Epithelial cell of proximal tubule (primary cell): Measurements from ENCODE around the gene RCBTB2. TPM values are rescaled to one million over a fixed set of nuclear protein-coding genes. Genes with fewer than 3 reads are reported as not detected.

Experiments
- DNase-seq: peaks from one replicate; pipeline ENCODE4 v3.0.0-alpha.2; 2011; ENCODE audit warnings: low read depth
- H3K4me3 ChIP-seq: 2 replicates; pipeline ENCODE4 v1.5.1; 2011; ENCODE audit warnings: low read depth, mild to moderate bottlenecking, low read length
- total RNA-seq: library from RNA; depleted of rRNA; stranded (reverse); fragments of >200 nt; gene quantifications from 2 replicates; pipeline ENCODE4 v1.2.3, GENCODE V29; 2015
- TF ChIP-seq, protein P1 (sequence below): conservative IDR thresholded peaks from 2 replicates; pipeline ENCODE4 v1.5.1; 2012; ENCODE audit warnings: low read depth, mild to moderate bottlenecking, low read length

The RCBTB2 gene
- total RNA-seq, 1 donor from 2014 or later = 2.9 TPM

DNA sequence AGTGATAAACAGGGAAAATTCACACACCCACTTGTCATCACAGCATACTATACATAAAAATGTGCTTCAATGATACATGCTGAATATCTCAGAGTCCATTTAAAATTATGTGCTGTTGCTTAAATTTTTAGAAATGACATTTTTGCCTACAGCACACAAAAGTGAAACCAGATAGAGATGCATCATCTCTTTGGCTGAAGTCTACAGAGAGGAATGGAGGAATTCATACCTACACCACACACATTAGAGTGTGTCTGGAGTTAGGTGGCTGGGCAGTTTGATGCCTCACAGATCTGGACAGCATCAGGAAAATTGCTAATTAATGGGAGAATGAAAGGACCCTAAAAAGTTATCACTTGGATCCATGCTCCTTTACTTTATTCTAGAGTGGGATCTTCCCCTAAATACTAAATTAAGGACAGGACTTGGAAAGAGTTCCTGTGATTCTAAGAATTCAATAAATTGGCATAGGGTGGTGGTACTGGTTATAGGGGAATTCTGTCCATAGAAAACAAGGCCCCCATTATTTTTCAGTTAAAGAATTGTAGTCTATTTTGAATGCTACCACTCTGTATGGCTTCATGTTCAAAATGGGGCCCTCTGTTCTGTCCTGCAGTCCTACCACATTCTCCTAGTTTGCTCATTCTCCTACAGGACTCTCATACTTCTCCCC lies 41.3 kb downstream of the RCBTB2 start:
- DNase-seq = no peak
- TF ChIP-seq, protein P1, sequence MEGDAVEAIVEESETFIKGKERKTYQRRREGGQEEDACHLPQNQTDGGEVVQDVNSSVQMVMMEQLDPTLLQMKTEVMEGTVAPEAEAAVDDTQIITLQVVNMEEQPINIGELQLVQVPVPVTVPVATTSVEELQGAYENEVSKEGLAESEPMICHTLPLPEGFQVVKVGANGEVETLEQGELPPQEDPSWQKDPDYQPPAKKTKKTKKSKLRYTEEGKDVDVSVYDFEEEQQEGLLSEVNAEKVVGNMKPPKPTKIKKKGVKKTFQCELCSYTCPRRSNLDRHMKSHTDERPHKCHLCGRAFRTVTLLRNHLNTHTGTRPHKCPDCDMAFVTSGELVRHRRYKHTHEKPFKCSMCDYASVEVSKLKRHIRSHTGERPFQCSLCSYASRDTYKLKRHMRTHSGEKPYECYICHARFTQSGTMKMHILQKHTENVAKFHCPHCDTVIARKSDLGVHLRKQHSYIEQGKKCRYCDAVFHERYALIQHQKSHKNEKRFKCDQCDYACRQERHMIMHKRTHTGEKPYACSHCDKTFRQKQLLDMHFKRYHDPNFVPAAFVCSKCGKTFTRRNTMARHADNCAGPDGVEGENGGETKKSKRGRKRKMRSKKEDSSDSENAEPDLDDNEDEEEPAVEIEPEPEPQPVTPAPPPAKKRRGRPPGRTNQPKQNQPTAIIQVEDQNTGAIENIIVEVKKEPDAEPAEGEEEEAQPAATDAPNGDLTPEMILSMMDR = no peak
- no peak overlapping the region for H3K4me3 ChIP-seq

- DNase-seq = no peak
- TF ChIP-seq, protein P1 = no peak
- H3K4me3 ChIP-seq = no peak overlapping the region
Measured at GRCh38 chr13:48490241-48490640, 42.6 kb downstream of the RCBTB2 start.

DNA sequence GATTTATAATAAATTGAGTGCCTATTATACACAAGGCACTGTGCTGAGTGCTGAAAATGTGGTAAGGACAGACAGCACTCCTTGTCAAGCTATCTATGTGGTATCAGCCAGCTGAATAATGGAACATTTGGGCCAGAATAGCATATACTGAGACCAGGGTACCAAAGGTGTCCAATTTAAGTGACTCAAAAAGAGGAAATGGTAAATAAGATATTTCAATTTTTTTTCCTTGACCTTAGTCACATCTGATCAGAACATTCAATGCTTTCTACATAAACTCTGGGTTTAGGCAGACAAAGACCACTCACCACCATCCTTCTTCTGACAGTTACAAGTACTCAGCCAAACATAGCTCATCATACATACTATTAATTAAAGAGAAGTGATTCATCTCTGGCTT lies 43.2 kb downstream of the RCBTB2 start:
- no peak for DNase-seq
- TF ChIP-seq, protein P1 = no peak
- H3K4me3 ChIP-seq = no peak overlapping the region

GRCh38 chr13:48488995-48489394 lies 43.9 kb downstream of the RCBTB2 start:
- TF ChIP-seq, protein P1 = no peak
- no peak for DNase-seq
- no peak overlapping the region for H3K4me3 ChIP-seq

DNA sequence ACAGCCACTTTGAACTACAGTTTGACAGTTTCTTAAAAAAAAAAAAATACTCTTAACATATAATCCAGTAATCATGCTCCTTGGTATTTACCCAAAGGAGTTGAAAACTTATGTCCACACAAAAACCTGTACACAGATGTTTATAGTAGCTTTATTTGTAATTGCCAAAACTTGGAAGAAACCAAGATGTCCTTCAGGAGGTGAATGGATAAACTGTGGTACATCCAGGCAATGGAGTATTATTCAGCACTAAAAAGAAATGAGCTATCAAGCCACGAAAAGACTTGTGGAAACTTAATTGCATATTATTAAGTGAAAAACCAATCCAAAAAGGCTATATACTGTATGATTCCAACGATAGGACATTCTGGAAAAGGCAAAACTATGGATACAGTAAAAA lies 44.9 kb downstream of the RCBTB2 start:
- H3K4me3 ChIP-seq = no peak overlapping the region
- TF ChIP-seq, protein P1 = no peak
- no peak for DNase-seq

DNA sequence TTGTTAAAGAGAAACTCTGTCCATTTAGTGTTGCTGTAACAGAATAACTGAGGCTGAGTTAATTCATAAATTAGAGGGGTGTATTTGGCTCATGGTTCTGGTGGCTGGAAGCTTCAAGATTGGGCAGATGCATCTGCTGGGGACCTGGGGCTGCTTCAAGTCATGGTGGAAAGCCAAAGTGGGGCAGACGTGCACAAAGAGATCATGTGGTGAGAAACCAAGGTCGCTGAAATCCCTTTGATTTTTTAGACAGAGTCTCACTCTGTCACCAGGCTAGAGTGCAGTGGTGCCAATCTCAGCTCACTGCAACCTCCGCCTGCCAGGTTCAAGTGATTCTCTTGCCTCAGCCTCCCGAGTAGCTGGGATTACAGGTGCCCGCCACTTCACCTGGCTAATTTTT lies 46.0 kb downstream of the RCBTB2 start:
- TF ChIP-seq, protein P1 = no peak
- no peak for DNase-seq
- no peak overlapping the region for H3K4me3 ChIP-seq

GRCh38 chr13:48486362-48486761 lies 46.5 kb downstream of the RCBTB2 start:
- TF ChIP-seq, protein P1 = no peak
- DNase-seq = no peak
- H3K4me3 ChIP-seq = no peak overlapping the region
